GM21360 (cell line): ENCODE results near the gene PKD2L2.
"Not testable (repeated sequence)": the region's sequence is repeated elsewhere in the genome, so short reads cannot be mapped to it uniquely, and the experiment has no call there.

Experiments used
- ATAC-seq: cut with Tn5 transposase; IDR thresholded peaks from one replicate; pipeline ENCODE4 v1.9.1; 2021; ENCODE audit warnings: mild to moderate bottlenecking, moderate library complexity; ENCODE audit not compliant: unreplicated experiment

The PKD2L2 gene

GRCh38 chr5:137954131-137954879, 65.0 kb downstream of the PKD2L2 start:
- ATAC-seq, result no peak

GRCh38 chr5:137957948-137958347, 68.7 kb downstream of the PKD2L2 start:
- ATAC-seq, result no peak

- no peak for ATAC-seq
Measured at GRCh38 chr5:137959488-137959887, 70.2 kb downstream of the PKD2L2 start.

GRCh38 chr5:137960141-137960540, 70.9 kb downstream of the PKD2L2 start:
- no peak for ATAC-seq

- no peak for ATAC-seq
Measured at GRCh38 chr5:137960819-137961218, 71.6 kb downstream of the PKD2L2 start.

- not testable (repeated sequence) for ATAC-seq
Measured at GRCh38 chr5:137970384-137970783, 81.1 kb downstream of the PKD2L2 start.

- no peak for ATAC-seq
Measured at GRCh38 chr5:137975208-137975607, 86.0 kb downstream of the PKD2L2 start.

- ATAC-seq, result no peak
Measured at GRCh38 chr5:137989419-137989818, 100.2 kb downstream of the PKD2L2 start.
